Measurements from ENCODE around the gene USHBP1. TPM values are rescaled to one million over a fixed set of nuclear protein-coding genes. Genes with fewer than 3 reads are reported as not detected.

USHBP1 gene
- total and polyA plus RNA-seq, 10 of the 15 experiments (the other 5 are each of a cell fraction or from before 2014, with no cell fraction given), result 0.05 to 0.96 (median 0.22) TPM; not detected in 2

DNA sequence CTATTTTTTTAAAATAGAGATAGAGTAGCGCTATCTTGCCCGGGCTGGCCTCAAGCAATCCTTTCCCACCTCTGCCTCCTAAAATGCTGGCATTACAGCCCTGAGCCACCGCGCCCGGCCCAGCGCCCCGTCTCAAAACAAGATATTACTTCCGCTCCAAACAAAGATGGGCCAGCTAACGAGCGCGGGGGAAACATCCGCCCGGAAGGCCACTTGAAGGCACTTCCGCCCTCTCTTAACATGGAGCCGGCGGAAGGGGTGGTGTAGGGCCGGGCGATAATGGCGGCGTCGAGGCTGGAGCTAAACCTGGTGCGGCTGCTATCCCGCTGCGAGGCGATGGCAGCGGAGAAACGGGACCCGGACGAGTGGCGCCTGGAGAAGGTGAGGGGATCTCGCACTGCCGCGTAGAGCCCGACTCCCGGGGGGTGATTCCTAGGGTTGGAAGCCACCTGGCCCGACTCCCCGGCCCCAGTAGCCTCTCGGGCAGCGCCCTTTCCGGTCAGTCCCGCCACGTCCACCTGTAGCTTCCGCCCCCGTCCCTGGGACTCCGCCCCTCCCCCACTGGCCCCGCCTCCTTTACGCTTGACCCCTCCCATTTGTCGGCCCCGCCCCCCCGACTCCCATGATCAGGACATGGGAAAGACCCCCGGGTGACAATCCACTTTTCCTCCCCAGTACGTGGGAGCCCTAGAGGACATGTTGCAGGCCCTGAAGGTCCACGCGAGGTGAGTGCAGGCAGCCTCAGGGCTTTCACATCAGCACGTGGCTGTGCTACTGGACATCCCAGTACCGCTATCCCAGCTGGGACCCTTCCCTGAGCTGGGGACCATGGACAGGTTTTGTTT lies 49.2 kb downstream of the USHBP1 start, which contains the start of gene USE1 (continued):
- TF ChIP-seq, protein P1, sequence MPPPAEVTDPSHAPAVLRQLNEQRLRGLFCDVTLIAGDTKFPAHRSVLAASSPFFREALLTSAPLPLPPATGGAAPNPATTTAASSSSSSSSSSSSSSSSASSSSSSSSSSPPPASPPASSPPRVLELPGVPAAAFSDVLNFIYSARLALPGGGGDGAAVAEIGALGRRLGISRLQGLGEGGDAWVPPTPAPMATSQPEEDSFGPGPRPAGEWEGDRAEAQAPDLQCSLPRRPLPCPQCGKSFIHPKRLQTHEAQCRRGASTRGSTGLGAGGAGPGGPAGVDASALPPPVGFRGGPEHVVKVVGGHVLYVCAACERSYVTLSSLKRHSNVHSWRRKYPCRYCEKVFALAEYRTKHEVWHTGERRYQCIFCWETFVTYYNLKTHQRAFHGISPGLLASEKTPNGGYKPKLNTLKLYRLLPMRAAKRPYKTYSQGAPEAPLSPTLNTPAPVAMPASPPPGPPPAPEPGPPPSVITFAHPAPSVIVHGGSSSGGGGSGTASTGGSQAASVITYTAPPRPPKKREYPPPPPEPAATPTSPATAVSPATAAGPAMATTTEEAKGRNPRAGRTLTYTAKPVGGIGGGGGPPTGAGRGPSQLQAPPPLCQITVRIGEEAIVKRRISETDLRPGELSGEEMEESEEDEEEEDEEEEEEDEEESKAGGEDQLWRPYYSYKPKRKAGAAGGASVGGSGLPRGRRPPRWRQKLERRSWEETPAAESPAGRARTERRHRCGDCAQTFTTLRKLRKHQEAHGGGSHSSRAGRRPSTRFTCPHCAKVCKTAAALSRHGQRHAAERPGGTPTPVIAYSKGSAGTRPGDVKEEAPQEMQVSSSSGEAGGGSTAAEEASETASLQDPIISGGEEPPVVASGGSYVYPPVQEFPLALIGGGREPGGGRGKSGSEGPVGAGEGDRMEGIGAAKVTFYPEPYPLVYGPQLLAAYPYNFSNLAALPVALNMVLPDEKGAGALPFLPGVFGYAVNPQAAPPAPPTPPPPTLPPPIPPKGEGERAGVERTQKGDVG (CRISPR knock-in tag; IDR thresholded peaks at IDR 0.05), result no peak
- TF ChIP-seq GABPA (IDR thresholded peaks at IDR 0.05; ENCODE audit: low read depth) (peak; percentile 97), HCFC1 (IDR thresholded peaks at IDR 0.05; ENCODE audit: low read length) (peak; percentile 86), SIN3A (IDR thresholded peaks at IDR 0.05; ENCODE audit: low read depth, low read length) (peak; percentile 77; the same call in 1 of the 2 replicates), JUND (IDR thresholded peaks at IDR 0.05; ENCODE audit: low read depth, low read length) (no peak), SUPT20H (IDR thresholded peaks at IDR 0.05; ENCODE audit: borderline replicate concordance, control insufficient read depth, low read depth, low read length) (no peak), MYC (IDR thresholded peaks at IDR 0.05; ENCODE audit: insufficient read depth, insufficient read length, insufficient replicate concordance, low read length, severe bottlenecking) (no peak), NR2F1 (conservative IDR thresholded peaks at IDR 0.05) (no peak; the same call in 1 of the 2 replicates), ZNF217 (IDR thresholded peaks at IDR 0.05) (no peak), GATAD2B (conservative IDR thresholded peaks at IDR 0.05; ENCODE audit: low read depth) (peak; percentile 88), YBX1 (IDR thresholded peaks at IDR 0.05) (no peak), LARP7 (IDR thresholded peaks at IDR 0.05) (peak; percentile 77), KDM1A (IDR thresholded peaks at IDR 0.05; ENCODE audit: borderline replicate concordance) (no peak), BRCA1 (IDR thresholded peaks at IDR 0.05; ENCODE audit: low read depth, low read length) (no peak), ZNF622 (IDR thresholded peaks at IDR 0.05) (no peak), SIX5 (IDR thresholded peaks at IDR 0.05; ENCODE audit: low read depth, low read length, severe bottlenecking) (peak; percentile 79), TCF12 (IDR thresholded peaks at IDR 0.05; ENCODE audit: low read depth, low read length) (peak; percentile 39), SMAD5 (IDR thresholded peaks at IDR 0.05; ENCODE audit: low read depth) (peak; percentile 51; the same call in 1 of the 2 replicates)
- TF ChIP-seq, protein P2, sequence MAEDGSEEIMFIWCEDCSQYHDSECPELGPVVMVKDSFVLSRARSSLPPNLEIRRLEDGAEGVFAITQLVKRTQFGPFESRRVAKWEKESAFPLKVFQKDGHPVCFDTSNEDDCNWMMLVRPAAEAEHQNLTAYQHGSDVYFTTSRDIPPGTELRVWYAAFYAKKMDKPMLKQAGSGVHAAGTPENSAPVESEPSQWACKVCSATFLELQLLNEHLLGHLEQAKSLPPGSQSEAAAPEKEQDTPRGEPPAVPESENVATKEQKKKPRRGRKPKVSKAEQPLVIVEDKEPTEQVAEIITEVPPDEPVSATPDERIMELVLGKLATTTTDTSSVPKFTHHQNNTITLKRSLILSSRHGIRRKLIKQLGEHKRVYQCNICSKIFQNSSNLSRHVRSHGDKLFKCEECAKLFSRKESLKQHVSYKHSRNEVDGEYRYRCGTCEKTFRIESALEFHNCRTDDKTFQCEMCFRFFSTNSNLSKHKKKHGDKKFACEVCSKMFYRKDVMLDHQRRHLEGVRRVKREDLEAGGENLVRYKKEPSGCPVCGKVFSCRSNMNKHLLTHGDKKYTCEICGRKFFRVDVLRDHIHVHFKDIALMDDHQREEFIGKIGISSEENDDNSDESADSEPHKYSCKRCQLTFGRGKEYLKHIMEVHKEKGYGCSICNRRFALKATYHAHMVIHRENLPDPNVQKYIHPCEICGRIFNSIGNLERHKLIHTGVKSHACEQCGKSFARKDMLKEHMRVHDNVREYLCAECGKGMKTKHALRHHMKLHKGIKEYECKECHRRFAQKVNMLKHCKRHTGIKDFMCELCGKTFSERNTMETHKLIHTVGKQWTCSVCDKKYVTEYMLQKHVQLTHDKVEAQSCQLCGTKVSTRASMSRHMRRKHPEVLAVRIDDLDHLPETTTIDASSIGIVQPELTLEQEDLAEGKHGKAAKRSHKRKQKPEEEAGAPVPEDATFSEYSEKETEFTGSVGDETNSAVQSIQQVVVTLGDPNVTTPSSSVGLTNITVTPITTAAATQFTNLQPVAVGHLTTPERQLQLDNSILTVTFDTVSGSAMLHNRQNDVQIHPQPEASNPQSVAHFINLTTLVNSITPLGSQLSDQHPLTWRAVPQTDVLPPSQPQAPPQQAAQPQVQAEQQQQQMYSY (CRISPR knock-in tag; IDR thresholded peaks at IDR 0.05), result no peak
- TF ChIP-seq, protein P3, sequence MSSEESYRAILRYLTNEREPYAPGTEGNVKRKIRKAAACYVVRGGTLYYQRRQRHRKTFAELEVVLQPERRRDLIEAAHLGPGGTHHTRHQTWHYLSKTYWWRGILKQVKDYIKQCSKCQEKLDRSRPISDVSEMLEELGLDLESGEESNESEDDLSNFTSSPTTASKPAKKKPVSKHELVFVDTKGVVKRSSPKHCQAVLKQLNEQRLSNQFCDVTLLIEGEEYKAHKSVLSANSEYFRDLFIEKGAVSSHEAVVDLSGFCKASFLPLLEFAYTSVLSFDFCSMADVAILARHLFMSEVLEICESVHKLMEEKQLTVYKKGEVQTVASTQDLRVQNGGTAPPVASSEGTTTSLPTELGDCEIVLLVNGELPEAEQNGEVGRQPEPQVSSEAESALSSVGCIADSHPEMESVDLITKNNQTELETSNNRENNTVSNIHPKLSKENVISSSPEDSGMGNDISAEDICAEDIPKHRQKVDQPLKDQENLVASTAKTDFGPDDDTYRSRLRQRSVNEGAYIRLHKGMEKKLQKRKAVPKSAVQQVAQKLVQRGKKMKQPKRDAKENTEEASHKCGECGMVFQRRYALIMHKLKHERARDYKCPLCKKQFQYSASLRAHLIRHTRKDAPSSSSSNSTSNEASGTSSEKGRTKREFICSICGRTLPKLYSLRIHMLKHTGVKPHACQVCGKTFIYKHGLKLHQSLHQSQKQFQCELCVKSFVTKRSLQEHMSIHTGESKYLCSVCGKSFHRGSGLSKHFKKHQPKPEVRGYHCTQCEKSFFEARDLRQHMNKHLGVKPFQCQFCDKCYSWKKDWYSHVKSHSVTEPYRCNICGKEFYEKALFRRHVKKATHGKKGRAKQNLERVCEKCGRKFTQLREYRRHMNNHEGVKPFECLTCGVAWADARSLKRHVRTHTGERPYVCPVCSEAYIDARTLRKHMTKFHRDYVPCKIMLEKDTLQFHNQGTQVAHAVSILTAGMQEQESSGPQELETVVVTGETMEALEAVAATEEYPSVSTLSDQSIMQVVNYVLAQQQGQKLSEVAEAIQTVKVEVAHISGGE (CRISPR knock-in tag; IDR thresholded peaks at IDR 0.05), result peak; percentile 73

Data from GM12878 (cell line).